HG03064 (cell line): ENCODE measurements around the gene NSUN3.

ENCODE experiments used
- ATAC-seq: cut with Tn5 transposase; IDR thresholded peaks from one replicate; pipeline ENCODE4 v1.9.1; 2021; ENCODE audit warnings: low read depth; ENCODE audit not compliant: unreplicated experiment

The NSUN3 gene

DNA sequence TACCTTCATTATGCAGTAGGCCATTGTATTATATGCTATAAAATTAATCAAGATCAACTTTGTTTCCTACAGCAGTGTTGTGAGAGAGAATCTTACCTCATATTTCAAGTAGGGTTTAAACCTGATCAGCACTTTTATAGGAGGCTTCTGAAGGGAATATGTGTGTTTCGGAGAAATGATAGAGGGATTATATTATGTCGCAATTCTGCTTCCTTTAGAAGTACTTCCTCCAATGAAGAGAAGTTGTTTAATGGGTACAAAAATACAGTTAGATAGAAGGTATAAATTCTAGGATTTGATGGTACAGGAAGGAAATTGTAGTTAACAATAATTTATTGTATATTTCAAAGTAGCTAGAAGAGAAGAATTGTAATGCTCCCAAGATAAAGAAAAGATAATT is 54.9 kb downstream of the NSUN3 start:
- ATAC-seq = no peak

GRCh38 chr3:94118390-94118789 is 55.5 kb downstream of the NSUN3 start:
- ATAC-seq = no peak

DNA sequence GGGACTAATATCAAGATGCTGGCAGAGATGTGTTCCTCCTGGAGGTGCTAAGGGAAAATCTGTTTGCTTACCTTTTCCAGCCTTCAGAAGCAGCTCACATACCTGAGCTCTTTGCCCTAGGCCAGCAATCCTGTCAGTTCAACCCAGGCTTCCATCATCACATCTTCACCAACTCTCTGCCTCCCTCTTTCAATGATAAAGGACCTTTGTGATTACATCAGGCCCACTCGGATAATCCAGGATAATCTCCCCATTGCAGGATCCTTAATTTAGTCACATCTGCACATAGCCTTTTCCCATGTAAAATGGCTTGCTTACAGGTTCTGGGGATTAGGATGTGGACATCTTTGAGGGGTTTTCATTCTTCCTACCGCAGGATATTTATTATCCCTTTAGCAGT is 58.3 kb downstream of the NSUN3 start:
- ATAC-seq = no peak

DNA sequence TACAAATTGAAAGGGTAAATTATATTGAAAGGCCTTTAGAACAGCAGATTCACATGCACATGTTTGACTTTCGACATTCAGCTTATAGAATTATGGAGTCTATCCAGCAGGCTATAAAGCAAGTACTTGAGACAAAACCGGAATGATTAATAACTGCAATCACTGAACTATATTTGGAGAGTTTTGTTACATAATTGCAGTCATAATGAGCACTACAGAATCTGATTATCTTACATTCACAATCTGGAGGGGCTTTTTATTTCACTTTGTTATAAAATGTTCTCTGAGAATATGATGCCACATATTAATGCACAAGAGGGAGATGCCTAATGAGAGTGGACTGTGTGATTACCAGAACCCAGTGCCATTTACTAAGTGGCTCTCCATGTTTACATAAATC is 64.3 kb downstream of the NSUN3 start:
- ATAC-seq = no peak

GRCh38 chr3:94130690-94131089 is 67.8 kb downstream of the NSUN3 start:
- ATAC-seq = no peak

GRCh38 chr3:94132777-94133176 is 69.9 kb downstream of the NSUN3 start:
- no peak for ATAC-seq

DNA sequence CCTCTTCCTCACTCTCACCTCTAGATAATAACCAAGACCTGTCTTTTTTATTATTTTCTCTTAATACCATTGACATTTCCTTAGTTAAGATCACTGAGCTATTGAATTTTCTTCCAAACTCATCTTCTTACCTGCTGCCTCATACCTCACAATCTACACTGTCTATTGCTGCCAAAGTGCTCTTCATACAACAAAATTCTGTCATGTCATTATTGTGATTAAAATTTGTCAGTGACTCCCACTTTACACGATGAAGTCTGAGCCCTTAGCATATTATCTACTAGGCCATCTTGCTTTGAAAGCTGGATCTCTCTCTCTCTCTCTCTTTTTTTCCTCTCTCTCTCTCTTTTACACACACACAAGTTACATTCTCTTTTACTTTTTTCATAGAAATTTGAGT is 73.3 kb downstream of the NSUN3 start:
- no peak for ATAC-seq

DNA sequence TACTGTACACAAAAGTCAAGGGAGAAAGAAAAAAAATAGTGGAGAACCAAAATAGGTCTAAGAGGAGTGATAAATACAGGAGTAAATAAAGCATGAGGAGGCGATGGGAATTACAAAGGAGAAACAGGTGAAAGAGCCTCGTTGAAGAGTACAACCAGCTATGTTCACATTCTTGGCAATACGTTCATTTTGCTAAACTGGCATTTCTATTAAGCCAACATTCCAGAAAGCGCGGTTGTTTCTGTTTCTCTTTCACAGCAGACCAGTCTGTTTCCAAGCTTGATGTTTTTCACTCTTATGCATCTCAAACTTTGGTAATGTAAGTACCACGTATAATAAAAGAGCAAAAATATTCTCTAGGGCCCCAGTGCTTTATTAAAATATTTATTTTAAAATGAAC is 74.5 kb downstream of the NSUN3 start:
- no peak for ATAC-seq

DNA sequence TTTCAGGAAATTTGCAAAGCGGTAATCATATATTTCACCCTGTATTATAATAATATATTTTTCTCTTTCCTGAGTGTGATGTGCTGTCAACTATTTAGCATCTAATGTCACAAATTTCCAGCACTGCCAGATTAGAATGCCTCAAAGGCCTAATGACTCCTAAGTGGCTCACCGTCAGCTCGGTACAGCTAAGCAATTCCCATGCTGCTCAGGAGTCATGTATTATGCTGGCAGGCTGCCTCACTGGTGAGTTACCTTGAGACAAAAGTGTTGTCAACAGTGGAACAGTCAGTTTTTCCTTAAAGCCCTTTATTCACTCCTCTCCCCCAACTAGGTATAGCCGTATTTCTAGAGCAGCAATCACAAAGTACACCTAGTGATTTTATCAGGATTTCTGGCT is 83.6 kb downstream of the NSUN3 start:
- ATAC-seq = no peak

DNA sequence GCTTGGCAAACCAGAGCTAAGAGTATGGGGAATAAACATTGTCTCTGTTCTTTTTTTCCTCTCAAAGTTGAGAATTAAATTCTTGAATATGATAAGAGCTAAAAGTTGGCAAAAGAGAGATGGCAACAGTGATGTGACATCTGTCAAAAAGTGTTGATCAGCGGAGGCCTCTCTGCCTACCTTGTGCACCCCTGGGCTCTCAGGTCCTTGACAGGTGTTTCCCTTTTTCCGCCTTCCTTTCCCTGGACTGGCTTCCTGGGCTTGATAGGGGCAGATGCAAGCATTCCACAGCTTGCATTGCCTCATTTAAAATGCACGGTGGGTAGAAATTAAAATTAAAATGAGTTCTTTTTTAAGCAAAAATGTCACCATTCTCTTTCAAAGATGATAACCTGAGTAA is 84.2 kb downstream of the NSUN3 start:
- ATAC-seq = no peak

- no peak for ATAC-seq
Measured at GRCh38 chr3:94150113-94150512, 87.3 kb downstream of the NSUN3 start.

DNA sequence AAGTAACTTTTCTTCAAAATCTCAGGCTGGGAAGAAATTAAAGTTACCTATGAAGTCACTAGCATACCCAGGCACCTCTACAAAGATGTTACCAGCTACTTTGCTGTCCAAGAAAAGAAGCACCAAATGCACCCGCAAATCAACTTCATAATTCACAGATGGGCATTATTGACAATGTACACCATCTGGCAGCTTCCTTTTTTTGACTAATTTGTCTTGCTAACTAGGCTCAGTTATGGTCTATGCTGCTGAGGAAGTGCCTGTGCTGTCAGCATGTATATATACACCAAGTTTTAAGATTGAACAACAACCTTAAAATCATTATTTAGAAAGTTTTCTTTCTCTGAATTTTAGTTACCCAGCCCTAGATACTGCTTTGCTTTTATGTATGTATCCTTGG is 93.8 kb downstream of the NSUN3 start:
- no peak for ATAC-seq

GRCh38 chr3:94158512-94158911 is 95.7 kb downstream of the NSUN3 start:
- ATAC-seq = no peak

- no peak for ATAC-seq
Measured at GRCh38 chr3:94159062-94159828, 96.4 kb downstream of the NSUN3 start.

- ATAC-seq = no peak
Measured at GRCh38 chr3:94162700-94163099, 99.8 kb downstream of the NSUN3 start.

DNA sequence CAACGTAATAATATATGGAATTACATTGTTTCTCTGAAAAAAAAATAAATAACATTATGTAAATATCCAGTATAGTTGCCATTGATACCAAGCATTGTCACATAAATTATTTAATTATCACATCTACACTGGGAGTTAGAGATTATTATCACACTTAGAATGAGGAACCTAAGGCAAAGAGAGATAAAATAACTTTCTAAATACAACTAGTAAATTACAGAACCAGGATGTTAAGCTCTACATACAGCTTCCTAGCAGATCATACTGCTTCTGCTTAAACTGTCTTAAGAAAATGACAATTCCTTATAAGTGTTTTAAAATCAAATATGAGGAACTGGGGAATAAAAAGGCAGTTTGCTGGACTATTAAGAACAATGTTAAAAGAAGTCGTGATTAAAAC is 104.5 kb downstream of the NSUN3 start:
- ATAC-seq = no peak

- no peak for ATAC-seq
Measured at GRCh38 chr3:94167796-94168195, 104.9 kb downstream of the NSUN3 start.

GRCh38 chr3:94171954-94172353 is 109.1 kb downstream of the NSUN3 start:
- no peak for ATAC-seq

- no peak for ATAC-seq
Measured at GRCh38 chr3:94172695-94173310, 109.9 kb downstream of the NSUN3 start.

- no peak for ATAC-seq
Measured at GRCh38 chr3:94173673-94174434, 111.0 kb downstream of the NSUN3 start.

GRCh38 chr3:94175677-94176076 is 112.8 kb downstream of the NSUN3 start:
- no peak for ATAC-seq
